ENCODE results near the gene ZNF57.

- no peak for TF ChIP-seq CTCF (IDR thresholded peaks at IDR 0.05; ENCODE audit: poor library complexity)
- TF ChIP-seq EZH2phosphoT487 (IDR thresholded peaks at IDR 0.05; ENCODE audit: low read depth, severe bottlenecking, unreplicated experiment): no peak
Measured at GRCh38 chr19:2963122-2963521, 62.4 kb downstream of the ZNF57 start.
